ENCODE measurements around the gene SGCA. TPM values are rescaled to one million over a fixed set of nuclear protein-coding genes. Genes with fewer than 3 reads are reported as not detected.

Gene SGCA
- total and polyA plus RNA-seq, 2 donors (not counting 3 experiments of a cell fraction or from before 2014, with no cell fraction given): not detected

GRCh38 chr17:50176559-50177357 lies 11.0 kb downstream of the SGCA start:
- POLR2A ChIA-PET: no interaction called here
- Histone ChIP-seq H3K9me1 (replicated peaks; ENCODE audit: control insufficient read depth, extremely low read depth, insufficient read depth, low read length) (no peaks in the 10 kb centered on the region), H3K9ac (replicated peaks; ENCODE audit: extremely low read depth, insufficient read depth, low read length) (no peak overlapping the region)

More at GRCh38 chr17:50176559-50177357, 11.0 kb downstream of the SGCA start:
- TF ChIP-seq MYC (IDR thresholded peaks at IDR 0.05; ENCODE audit: low read depth, low read length) (no peak), CTCF (IDR thresholded peaks at IDR 0.05; ENCODE audit: extremely low read depth in 1 of 2, insufficient read depth in 1 of 2, low read depth in 1 of 2, low read length in 2 of 2) (no peak)
- FAIRE-seq (no peak), DNase-seq (ENCODE audit: low read depth, low spot score) (no peak)
- Histone ChIP-seq H3K9me3 (replicated peaks; ENCODE audit: control insufficient read depth, insufficient read depth, low read length) (no peaks in the 10 kb centered on the region), H3K36me3 (ENCODE audit: control insufficient read depth in 2 of 2, extremely low read depth in 1 of 2, insufficient read depth in 2 of 2, low read length in 2 of 2) (no peaks in the 10 kb centered on the region), H3K79me2 (ENCODE audit: control insufficient read depth, insufficient read depth, low read length) (no peaks in the 10 kb centered on the region), H3K27me3 (ENCODE audit: control insufficient read depth in 2 of 2, insufficient read depth in 2 of 2, low read length in 2 of 2) (no peaks in the 10 kb centered on the region), H3K4me3 (replicated peaks in 1 of 3; ENCODE audit: insufficient read depth in 1 of 3, low read depth in 1 of 3, low read length in 3 of 3) (no peak overlapping the region), H3K27ac (ENCODE audit: insufficient read depth, low read depth, low read length) (no peak overlapping the region), H3K4me1 (ENCODE audit: control insufficient read depth, extremely low read depth, insufficient read depth, low read length) (peaks cover 16% of the 10 kb centered on the region), H2AFZ (ENCODE audit: low read depth, low read length) (no peak overlapping the region), H3K4me2 (ENCODE audit: insufficient read depth, low read length) (no peak overlapping the region), H4K20me1 (replicated peaks; ENCODE audit: control insufficient read depth, extremely low read depth, insufficient read depth, low read length) (no peaks in the 10 kb centered on the region)
- intact Hi-C loops (cut with micrococcal nuclease) (no loop called here), dilution Hi-C loops (cut with MboI; ENCODE audit: extremely low pct_ligation_motif_present, low sequenced_read_pairs) (no loop called here)
- no TSS peak for BruUV-seq (replicated peaks)
- CTCF ChIA-PET: interaction anchor here (0.6 to 3.5 kb wide), 10 partner anchors 8 to 83 kb away, joined by 3 to 75 read pairs (median 15); partner anchors contain the start of gene COL1A1

Data from endothelial cell of umbilical vein (primary cell).